ENCODE results near the gene SIGLEC11. TPM values are rescaled to one million over a fixed set of nuclear protein-coding genes. Genes with fewer than 3 reads are reported as not detected.
"Not testable (repeated sequence)": the region's sequence is repeated elsewhere in the genome, so short reads cannot be mapped to it uniquely, and the experiment has no call there.

The SIGLEC11 gene
- total RNA-seq, 1 donor from 2014 or later = 0.60 TPM

DNA sequence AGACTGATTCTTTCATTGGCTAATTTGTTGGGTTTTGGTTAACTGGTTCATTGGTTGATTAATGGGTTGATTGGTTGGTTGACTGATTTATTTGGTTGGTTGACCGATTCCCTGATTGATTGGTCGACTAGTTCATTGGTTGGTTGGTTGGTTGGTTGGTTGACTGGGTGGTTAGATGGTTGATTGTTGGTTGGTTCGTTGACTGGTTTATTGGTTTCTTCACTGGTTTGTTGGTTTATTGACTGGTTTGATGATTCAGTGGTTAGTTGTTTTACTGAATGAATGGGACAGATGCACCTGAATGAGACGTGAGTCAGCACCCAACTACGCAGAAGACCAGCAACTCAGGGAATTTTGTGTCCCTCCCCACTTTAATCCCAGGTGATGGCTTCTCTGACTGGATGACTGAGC, 28.9 kb downstream of the SIGLEC11 start:
- DNase-seq (ENCODE audit: missing footprints) = no peak
- intact Hi-C loops (cut with DNase I) = no loop called here
- ATAC-seq = no peak

DNA sequence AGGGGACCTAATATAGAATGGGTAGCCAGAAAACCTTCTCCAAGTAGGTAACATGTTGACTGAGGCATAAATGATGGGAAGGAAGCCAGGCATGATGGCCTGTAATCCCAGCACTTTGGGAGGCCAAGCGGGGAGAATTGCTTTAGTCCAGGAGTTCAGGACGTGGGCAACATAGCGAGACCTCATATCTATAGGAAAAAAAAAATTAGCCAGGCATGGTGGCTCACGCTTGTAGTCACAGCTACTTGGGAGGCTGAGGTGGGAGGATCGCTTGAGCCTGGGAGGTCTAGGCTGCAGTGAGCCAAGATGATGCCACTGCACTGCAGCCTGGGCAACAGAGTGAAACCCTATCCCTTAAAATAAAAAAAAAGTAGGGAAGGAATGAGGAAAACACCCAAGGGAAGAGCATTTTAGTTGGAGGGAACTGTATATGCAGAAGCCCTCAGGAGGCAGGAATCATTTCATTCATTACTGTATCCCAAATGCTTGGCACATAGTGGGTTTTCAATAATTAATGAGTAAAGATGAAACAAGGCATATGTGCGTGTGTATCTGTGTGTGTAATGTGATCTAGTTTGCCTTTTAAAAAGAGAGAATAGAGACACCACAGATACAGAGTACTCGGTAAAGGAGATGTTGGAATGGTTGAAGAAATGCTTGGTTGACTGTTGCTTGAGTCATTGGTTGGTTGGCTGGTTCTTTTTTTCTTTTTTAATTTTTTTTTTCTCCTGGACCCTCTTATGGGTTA, 29.5 kb downstream of the SIGLEC11 start:
- DNase-seq (ENCODE audit: missing footprints) = no peak
- ATAC-seq = no peak
- intact Hi-C loops (cut with DNase I) = no loop called here

DNA sequence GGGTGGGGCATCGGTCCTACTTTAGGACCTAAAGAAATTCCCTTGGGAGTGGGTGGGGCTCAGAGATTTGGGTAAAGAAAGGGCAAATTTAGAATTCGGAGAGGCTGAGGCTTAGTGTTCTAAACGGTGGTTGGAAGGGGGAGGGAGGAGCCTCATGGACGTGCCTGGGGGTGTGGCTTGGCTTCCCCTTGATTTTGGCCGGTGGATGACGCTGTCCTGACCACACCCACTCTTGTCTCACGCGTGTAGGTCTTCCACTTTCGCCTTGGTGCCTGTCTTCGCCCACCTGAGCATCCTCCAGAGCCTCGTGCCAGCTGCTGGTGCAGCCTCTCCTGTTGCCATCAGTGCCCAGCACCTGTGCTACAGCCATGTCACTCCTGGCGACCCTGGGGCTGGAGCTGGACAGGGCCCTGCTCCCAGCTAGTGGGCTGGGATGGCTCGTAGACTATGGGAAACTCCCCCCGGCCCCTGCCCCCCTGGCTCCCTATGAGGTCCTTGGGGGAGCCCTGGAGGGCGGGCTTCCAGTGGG, 30.4 kb downstream of the SIGLEC11 start:
- intact Hi-C loops (cut with DNase I) = no loop called here
- DNase-seq (ENCODE audit: missing footprints) = no peak

DNA sequence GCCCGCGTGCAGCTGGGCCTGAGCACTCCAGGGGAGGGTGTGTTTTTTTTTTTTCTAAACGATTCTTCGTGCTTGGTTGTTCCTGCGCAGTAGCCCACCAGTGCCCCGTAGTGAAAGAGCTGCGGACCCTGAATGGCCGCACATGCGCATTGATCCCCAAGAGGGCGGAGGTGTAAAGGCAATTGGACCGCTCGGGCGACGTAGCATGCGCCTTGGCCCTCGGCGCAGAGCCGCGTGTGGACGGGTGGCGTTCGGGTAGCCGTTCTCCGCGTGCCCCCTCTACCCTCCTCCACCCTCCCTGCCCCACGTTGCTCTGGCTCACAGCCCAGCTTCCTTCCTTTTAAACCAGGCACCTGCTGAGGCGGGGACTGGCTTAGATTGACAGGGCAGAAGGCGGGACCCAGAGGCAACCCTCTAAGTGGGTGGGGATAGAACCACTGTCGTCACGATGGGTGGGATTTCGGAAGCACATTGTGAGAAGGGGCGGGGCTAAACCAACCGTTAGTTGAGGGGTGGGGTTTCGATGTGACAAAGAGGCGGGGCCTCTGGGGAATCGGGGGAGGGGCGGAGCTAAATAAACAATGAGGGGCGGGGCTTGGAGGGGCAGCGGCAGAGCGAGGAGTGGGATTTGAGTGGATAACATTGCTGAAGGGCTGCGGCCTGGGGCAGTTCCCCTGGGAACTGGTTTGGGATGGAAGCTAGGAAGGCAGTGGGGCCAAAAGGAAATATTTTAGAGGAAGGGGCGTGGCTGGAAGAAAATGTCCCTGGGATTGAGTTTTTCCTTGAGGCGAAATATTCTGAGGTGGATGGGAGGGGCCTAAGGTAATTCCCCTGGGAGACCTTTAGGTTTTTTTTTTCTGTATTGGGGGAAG, 31.1 kb downstream of the SIGLEC11 start:
- intact Hi-C loops (cut with DNase I) = no loop called here
- ATAC-seq = peak; percentile 93

More for the DNA sequence above, 30.4 kb downstream of the SIGLEC11 start:
- ATAC-seq = no peak

DNA sequence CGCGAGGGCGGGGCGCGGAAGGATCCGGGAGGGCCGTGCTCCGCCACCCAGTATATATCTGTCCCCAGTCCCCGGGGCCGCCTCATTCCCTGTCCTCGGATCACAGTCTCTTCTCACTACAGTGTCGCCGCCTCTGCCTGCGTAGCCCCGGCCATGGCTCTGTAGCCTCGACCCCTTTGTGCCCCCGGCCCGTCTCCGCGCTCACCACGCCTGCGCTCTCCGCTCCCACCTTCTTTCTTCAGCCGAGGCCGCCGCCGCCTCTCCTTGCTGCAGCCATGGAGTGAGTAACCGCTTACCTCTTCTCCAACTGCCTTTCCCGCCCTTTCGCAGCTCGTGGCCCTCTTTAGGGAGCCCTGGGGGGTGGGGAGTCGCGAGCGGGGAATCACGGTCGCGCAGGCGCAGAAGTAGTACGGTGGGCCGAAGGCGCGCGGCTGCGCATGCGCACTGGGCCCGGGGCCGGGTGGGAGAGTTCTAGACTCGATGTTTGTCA, 31.8 kb downstream of the SIGLEC11 start, which contains the start of the genes ATF5 and NUP62:
ATF5 (plus strand) TSS at position 85 of the 490 bp plus-strand sequence. CDS start 1,646 bp downstream, outside the sequence.
NUP62 (minus strand) TSS at position 384 of the 490 bp plus-strand sequence. CDS start 19,697 bp downstream, outside the sequence.
- ATAC-seq (peak; percentile 81), DNase-seq (ENCODE audit: missing footprints) (peak; percentile 95)
- intact Hi-C loops (cut with DNase I) = no loop called here

More for the DNA sequence above, 31.1 kb downstream of the SIGLEC11 start:
- DNase-seq (ENCODE audit: missing footprints) = peak; percentile 96

DNA sequence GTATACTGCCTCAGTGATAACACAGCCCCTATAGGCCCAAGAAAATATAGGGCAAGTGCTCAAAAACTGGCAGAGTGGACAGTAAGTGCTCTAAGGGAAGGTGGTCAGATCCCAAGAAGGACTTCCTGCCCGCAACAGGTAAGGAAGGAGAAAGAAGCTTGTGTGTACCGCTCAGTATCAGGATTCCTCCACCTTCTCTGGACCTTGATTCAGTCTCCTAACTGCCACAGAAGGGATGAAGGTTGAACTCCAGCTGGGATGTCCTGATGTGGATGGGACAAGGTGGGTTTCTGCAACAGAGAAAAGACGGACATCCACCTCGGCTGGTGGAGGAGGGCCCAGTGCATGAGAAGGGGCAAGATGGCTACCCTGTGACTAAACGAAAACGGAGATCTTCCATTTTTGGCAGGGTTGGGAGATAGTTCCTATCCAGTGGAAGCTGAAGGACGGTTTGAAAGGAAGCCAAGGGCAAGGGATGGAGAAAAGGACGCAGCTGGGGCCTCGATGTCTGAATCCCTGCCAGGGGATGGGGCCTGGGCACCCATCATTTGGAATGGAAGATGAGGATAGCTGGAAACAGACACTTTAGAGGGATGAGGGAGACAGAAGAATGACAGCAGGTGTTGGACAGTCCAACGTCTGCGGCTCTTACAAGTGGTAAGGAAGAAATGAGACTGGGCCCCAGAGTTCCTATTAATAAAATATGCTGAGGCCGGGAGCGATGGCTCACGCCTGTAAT, 33.3 kb downstream of the SIGLEC11 start:
- DNase-seq (ENCODE audit: missing footprints) (no peak), ATAC-seq (no peak)
- intact Hi-C loops (cut with DNase I) = no loop called here

DNA sequence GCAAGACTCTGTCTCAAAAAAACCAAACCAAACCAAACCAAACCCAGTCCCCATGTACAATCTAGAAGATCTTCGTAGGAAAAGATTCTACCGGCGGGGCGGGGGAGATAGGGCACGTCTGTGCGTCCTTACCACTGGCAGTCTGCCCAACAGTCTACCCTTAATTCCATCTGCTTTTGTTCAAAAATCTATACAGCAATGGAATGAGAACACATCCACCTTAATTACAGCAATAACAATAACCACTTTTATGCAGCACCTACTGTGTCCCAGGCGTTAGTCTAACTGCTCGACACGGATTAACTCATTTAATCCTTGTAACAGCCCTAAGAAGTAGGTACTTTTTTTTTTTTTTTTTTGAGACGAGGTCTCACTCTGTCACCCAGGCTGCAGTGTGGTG, 34.5 kb downstream of the SIGLEC11 start:
- DNase-seq (ENCODE audit: missing footprints) (no peak), ATAC-seq (no peak)
- intact Hi-C loops (cut with DNase I) = no loop called here

DNA sequence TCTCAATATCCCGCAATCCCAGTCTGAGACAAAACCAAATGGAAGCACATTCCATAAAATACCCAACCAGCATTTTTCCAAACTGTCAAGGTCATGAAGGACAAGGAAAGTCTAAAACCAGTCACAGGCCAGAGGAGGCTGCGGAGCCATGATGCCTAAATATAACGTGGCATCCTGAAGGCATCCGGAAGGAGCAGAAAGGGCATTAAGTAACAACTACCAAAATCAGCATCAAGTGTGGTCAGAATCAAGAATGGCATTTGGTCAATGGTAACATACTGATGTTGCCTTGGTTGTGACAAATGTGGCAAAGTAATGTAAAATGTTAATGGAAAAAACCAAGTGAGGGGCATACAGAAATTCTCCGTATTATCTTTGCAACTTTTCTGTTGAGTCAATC, 35.5 kb downstream of the SIGLEC11 start:
- no peak for ATAC-seq

DNA sequence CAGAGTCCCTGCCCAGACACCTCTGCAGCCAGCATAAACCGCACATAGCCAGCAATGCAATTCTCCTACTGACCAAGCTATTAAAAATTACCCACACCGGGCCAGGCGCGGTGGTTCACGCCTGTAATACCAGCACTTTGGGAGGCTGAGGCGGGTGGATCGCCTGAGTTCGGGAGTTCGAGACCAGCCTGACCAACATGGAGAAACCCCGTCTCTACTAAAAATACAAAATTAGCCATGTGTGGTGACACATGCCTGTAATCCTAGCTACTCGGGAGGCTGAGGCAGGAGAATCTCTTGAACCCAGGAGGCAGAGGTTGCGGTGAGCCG, 36.1 kb downstream of the SIGLEC11 start:
- DNase-seq (ENCODE audit: missing footprints); intact Hi-C loops (cut with DNase I); ATAC-seq: not testable (repeated sequence)

More for the DNA sequence above, 35.5 kb downstream of the SIGLEC11 start:
- intact Hi-C loops (cut with DNase I) = no loop called here
- DNase-seq (ENCODE audit: missing footprints) = no peak

DNA sequence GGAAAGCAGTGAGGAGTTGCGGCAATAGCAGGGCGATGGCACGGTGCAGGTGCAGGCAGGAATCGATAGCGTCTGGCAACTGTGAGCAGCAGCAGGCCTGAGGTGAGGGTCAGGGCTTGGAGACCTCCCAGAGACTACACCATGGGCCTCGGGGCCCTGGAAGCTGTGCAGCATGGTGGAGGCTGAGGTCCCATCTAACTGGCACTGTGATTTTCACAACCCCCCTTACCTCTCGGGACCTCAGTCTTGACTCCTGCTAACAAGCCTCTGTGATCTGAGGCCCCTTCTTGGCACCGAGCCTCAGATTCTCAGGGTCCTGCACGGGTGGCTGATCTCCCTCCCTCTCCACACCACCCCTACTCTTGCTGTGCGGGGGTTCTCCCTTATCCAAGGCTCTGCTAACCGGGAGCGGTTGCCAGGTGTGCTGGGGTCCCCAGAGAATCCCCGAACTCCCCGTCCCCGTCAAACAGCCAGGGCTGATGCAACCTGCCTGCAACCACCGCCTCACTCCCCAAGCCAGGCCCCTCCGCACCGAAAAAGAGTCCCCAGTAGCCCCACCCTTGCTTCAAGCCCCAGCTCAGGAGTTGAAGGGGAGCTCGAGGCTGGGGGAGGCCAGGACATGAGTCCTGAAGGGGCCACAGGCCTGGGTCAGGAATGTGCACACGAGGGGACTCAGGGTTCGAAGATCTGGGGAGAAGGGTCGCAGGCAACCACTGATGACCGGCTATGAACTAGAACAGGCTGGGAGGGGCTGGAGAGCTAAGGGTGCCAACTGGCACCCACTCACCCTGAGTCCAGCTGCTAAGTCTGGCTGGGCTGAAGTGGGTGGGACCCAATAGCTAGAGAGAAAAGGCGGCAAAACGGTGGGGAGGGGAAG, 36.7 kb downstream of the SIGLEC11 start:
- intact Hi-C loops (cut with DNase I) = no loop called here
- no peak for DNase-seq (ENCODE audit: missing footprints)
- ATAC-seq = no peak

DNA sequence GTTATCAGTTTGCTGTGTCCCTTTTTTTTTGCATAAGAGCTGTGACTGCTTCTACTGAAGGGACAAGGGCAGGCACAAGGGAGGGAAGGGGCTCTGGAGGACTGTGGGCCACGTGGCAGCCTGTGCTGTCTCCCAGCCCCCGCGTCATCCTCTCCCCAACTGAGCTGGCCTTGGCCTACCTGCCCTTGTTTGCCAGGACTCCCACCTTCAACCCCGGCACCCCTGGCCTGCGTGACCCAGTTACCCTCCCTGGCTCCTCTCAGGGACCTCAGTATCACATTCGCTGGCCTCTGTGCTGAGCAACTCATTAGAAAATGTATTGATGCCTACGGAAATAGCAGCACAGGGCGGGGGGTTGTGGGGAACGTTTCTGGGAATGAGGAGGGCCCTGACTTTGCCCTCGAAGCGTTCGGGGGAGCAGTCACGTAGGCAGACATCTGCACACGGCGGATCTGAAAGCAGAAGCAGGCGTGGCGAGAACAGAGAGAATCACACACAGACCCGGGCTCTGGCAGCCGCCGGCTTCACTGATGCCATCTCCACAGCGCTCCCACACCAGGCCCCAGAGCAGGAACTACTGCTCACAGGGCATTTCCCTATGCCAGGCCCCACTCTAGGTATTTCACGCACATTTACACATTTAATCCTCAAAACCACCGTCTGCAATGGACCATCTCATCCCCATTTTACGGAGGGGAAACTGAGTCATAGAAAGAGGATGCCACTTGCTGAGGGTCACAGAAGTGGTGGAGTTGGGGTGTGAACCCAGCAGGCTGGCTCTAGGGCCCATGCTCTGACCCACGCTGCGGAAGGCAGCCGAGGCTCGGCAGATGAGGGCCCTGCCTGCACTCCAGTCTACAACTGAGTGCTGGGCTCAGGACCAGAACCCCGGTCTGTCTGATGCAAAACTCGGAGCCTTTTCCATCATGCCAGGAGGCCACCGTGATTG, 37.6 kb downstream of the SIGLEC11 start:
- intact Hi-C loops (cut with DNase I) = no loop called here
- ATAC-seq (no peak), DNase-seq (ENCODE audit: missing footprints) (no peak)

DNA sequence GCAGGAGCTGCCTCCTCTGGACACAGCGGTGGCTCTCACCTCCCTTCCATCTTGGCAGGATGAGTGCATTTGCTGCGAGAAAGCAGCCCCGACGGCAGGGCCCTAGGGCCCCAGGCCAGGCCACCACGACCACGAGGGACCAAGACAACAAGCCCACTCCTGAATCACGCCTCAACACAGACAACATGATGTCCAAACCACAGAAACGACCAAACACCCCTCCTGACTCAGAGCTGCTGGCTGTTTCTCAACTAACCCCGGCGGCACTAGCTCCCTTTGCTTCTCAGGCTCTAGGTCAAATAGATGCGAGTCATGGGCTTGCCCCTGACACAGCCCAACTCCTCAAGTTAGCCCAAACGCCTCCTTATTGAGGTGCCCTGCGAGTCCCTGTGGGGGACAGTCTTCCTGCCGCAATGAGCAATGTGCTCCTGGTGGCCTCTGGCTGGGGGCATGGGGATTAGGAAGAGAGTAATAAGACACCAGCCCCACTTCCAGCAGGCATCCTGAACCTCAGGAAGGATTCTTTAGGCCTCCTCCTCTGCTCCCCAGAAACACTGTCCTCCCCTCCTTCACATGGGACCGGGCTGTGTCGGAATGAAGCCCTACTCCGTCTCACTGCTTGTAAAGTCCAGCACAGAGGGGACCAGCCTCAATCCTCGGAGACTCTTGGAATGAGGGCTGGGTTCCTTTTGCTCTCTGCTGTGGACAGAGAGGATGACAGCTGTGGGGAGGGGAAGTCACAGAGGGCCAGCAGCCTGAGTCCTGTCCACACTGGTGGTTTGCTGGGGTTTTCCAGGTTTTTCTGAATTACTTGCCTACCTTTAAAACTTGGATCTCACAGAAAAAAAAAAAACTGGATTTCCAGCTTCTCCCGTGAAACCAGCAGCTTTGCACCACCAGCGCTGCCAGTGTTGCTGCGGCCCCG, 38.8 kb downstream of the SIGLEC11 start:
- intact Hi-C loops (cut with DNase I) = no loop called here
- DNase-seq (ENCODE audit: missing footprints) (no peak), ATAC-seq (no peak)

DNA sequence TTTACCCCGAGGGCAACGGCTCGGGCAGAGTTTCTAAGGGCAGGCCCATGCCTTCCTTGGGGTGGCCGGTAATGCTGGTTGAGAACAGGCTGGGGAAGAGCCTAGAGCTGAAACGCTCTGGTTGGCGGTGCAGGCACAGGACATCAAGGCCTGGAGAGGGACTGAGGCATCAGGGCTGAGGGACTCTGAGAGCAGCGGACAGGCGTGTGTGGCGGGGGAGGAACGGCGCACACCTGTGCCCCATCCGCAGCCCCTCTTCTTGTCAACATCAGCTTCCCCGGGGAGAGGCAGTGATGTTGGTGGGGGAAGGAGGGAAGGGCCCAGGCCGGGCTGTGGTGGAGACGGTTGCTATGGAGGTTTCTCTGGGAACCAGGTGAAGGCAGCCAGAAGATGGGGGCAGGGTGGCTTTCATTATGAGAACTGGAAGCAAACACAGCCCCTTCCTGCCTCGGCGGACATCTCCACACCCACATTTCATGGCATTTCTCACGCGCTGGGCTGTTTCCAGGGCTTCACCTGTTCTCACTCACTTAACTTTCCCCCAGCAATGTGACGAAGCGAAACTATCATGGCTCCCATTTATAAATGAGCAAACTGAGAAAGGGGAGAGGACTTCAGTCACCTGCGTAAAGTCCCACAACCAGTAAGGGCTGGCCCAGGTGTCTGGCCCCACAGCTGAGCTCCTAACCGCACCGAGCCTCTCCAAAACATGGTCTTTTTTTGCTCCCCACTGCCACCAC, 40.2 kb downstream of the SIGLEC11 start:
- ATAC-seq = no peak
- DNase-seq (ENCODE audit: missing footprints) = no peak

DNA sequence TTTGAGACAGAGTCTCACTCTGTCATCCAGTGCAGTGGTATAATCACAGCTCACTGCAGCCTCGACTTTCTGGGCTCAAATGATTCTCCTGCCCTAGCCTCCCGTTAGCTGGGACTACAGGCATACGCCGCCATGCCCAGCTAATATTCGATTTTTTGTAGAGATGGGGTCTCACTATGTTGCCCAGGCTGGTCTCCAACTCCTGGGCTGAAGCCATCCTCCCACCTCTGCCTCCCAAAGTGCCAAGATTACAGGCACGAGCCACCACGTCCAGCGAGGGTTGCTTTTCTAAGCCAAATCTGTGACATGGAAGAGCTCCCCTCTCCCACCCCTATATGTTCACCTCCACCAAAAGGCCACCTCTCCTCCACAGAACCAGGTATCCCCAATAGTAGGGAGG, 42.9 kb downstream of the SIGLEC11 start:
- DNase-seq (ENCODE audit: missing footprints) (no peak), ATAC-seq (no peak)
- intact Hi-C loops (cut with DNase I) = no loop called here

More for the DNA sequence above, 40.2 kb downstream of the SIGLEC11 start:
- intact Hi-C loops (cut with DNase I) = no loop called here
